WTC11 (cell line): ENCODE measurements around the gene ZNF230. TPM values are rescaled to one million over a fixed set of nuclear protein-coding genes. Genes with fewer than 3 reads are reported as not detected.

ENCODE experiments used
- ATAC-seq: fragments of 200-7000 bp; cut with Tn5 transposase; 2 replicates; pipeline ENCODE4 v1.10.0; 2021; ENCODE audit warnings: mild to moderate bottlenecking, moderate library complexity
- CTCF ChIA-PET: fragments of 300-600 bp; sonication (Branson Sonifier 250); formaldehyde crosslinking; loops from one replicate; lab custom pipeline; 2021; ENCODE audit warnings: antibody characterized with exemption; lab: Charles Lee
- POLR2A ChIA-PET: fragments of 350-600 bp; sonication (Branson Sonifier 250); formaldehyde crosslinking; loops from one replicate; lab custom pipeline; 2021; ENCODE audit warnings: antibody characterized with exemption; lab: Charles Lee
- DNase-seq: peaks from one replicate; pipeline ENCODE4 v3.0.0; 2021; ENCODE audit warnings: low spot score
- H3K27ac Mint-ChIP-seq: 2 replicates; pipeline ENCODE4 v1.8.0; 2021; ENCODE audit warnings: mixed read lengths
- H3K27me3 Mint-ChIP-seq: 2 replicates; pipeline ENCODE4 v1.8.0; 2021; ENCODE audit warnings: low read depth, mild to moderate bottlenecking, moderate library complexity, mixed read lengths
- H3K36me3 Mint-ChIP-seq: 2 replicates; pipeline ENCODE4 v1.8.0; 2021; ENCODE audit warnings: mixed read lengths
- H3K4me1 Mint-ChIP-seq: 2 replicates; pipeline ENCODE4 v1.8.0; 2022; ENCODE audit warnings: mixed read lengths
- H3K4me3 Mint-ChIP-seq: 2 replicates; pipeline ENCODE4 v1.8.0; 2021; ENCODE audit warnings: mild to moderate bottlenecking, moderate library complexity, mixed read lengths
- H3K9me3 Mint-ChIP-seq: 2 replicates; pipeline ENCODE4 v1.8.0; 2021; ENCODE audit warnings: mixed read lengths
- CDX4 ChIP-seq: fragments of 250-450 bp; sonication (Bioruptor Pico); IDR thresholded peaks from 2 replicates; pipeline ENCODE4 v1.9.0; 2021; ENCODE audit warnings: moderate library complexity, mild to moderate bottlenecking, inconsistent platforms, borderline replicate concordance
- ESRRA ChIP-seq: sonication (generic); formaldehyde crosslinking; IDR thresholded peaks from 2 replicates; pipeline ENCODE4 v1.8.1; 2022; ENCODE audit warnings: mild to moderate bottlenecking, missing genetic modification reagents, borderline replicate concordance
- GTF2I ChIP-seq: fragments of 250-450 bp; sonication (Bioruptor Pico); conservative IDR thresholded peaks from 2 replicates; pipeline ENCODE4 v1.4.0; 2021; ENCODE audit warnings: mild to moderate bottlenecking
- IRF1 ChIP-seq: sonication (generic); formaldehyde crosslinking; IDR thresholded peaks from 2 replicates; pipeline ENCODE4 v1.8.0; 2023; ENCODE audit warnings: missing genetic modification reagents
- IRF2 ChIP-seq: sonication (generic); formaldehyde crosslinking; IDR thresholded peaks from 2 replicates; pipeline ENCODE4 v1.8.0; 2022; ENCODE audit warnings: low read depth, missing genetic modification reagents, borderline replicate concordance
- NFE2L1 ChIP-seq: sonication (generic); formaldehyde crosslinking; IDR thresholded peaks from 2 replicates; pipeline ENCODE4 v1.8.1; 2023; ENCODE audit warnings: missing genetic modification reagents
- SMAD4 ChIP-seq: sonication (generic); formaldehyde crosslinking; IDR thresholded peaks from 2 replicates; pipeline ENCODE4 v1.8.0; 2022; ENCODE audit warnings: mild to moderate bottlenecking, missing genetic modification reagents
- SP1 ChIP-seq: sonication (generic); formaldehyde crosslinking; conservative IDR thresholded peaks from 2 replicates; pipeline ENCODE4 v1.8.1; 2022; ENCODE audit warnings: missing genetic modification reagents
- TEAD4 ChIP-seq: sonication (generic); formaldehyde crosslinking; IDR thresholded peaks from 2 replicates; pipeline ENCODE4 v1.8.0; 2022; ENCODE audit warnings: mild to moderate bottlenecking, missing genetic modification reagents
- USF2 ChIP-seq: sonication (generic); formaldehyde crosslinking; IDR thresholded peaks from 2 replicates; pipeline ENCODE4 v1.8.1; 2023; ENCODE audit warnings: mild to moderate bottlenecking, missing genetic modification reagents, moderate library complexity
- ZNF138 ChIP-seq: sonication (generic); formaldehyde crosslinking; conservative IDR thresholded peaks from 2 replicates; pipeline ENCODE4 v1.8.1; 2022; ENCODE audit warnings: mild to moderate bottlenecking, moderate library complexity, missing genetic modification reagents
- ZNF219 ChIP-seq: sonication (generic); formaldehyde crosslinking; IDR thresholded peaks from 2 replicates; pipeline ENCODE4 v1.8.0; 2023; ENCODE audit warnings: missing genetic modification reagents, mild to moderate bottlenecking, borderline replicate concordance
- ZNF396 ChIP-seq: fragments of 250-450 bp; sonication (Bioruptor Pico); IDR thresholded peaks from 2 replicates; pipeline ENCODE4 v1.8.0; 2021; ENCODE audit warnings: mild to moderate bottlenecking, moderate library complexity, borderline replicate concordance
- total RNA-seq: library from RNA; stranded (reverse); gene quantifications from 3 replicates; pipeline ENCODE4 v1.2.3, GENCODE V29; 2021
- TF ChIP-seq, protein P1 (sequence below): sonication (generic); formaldehyde crosslinking; conservative IDR thresholded peaks from 2 replicates; pipeline ENCODE4 v1.8.1; 2022; ENCODE audit warnings: mild to moderate bottlenecking, missing genetic modification reagents
- TF ChIP-seq, protein P2 (sequence below): fragments of 250-450 bp; sonication (Bioruptor Pico); IDR thresholded peaks from 2 replicates; pipeline ENCODE4 v2.1.2; 2022; ENCODE audit warnings: mild to moderate bottlenecking, moderate library complexity
- TF ChIP-seq, protein P3 (sequence below): sonication (generic); formaldehyde crosslinking; IDR thresholded peaks from 2 replicates; pipeline ENCODE4 v1.8.1; 2023; ENCODE audit warnings: mild to moderate bottlenecking, missing genetic modification reagents, moderate library complexity
- TF ChIP-seq, protein P4 (sequence below): sonication (generic); formaldehyde crosslinking; IDR thresholded peaks from 2 replicates; pipeline ENCODE4 v1.8.1; 2023; ENCODE audit warnings: mild to moderate bottlenecking, missing genetic modification reagents
- TF ChIP-seq, protein P5 (sequence below): fragments of 200-600 bp; IDR thresholded peaks from 2 replicates; pipeline ENCODE4 v1.8.0; 2022; ENCODE audit warnings: antibody characterized with exemption
- TF ChIP-seq, protein P6 (sequence below): sonication (generic); formaldehyde crosslinking; IDR thresholded peaks from 2 replicates; pipeline ENCODE4 v1.8.1; 2023; ENCODE audit warnings: mild to moderate bottlenecking, moderate library complexity, missing genetic modification reagents
- TF ChIP-seq, protein P7 (sequence below): sonication (generic); formaldehyde crosslinking; IDR thresholded peaks from 2 replicates; pipeline ENCODE4 v1.8.1; 2022; ENCODE audit warnings: mild to moderate bottlenecking, moderate library complexity, missing genetic modification reagents

The ZNF230 gene
- total RNA-seq, 1 experiment from 2014 or later, result 3.5 TPM

- ChIA-PET CTCF (no interaction called here), POLR2A (no interaction called here)
- ATAC-seq, result no peak
- TF ChIP-seq, protein P1, sequence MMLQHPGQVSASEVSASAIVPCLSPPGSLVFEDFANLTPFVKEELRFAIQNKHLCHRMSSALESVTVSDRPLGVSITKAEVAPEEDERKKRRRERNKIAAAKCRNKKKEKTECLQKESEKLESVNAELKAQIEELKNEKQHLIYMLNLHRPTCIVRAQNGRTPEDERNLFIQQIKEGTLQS (CRISPR knock-in tag), result no peak
- TF ChIP-seq TEAD4 (CRISPR knock-in tag) (no peak), IRF1 (no peak), GTF2I (CRISPR knock-in tag) (no peak), IRF2 (CRISPR knock-in tag) (no peak), CDX4 (CRISPR knock-in tag) (no peak), ZNF219 (CRISPR knock-in tag) (no peak), SP1 (CRISPR knock-in tag) (no peak), ZNF396 (no peak), NFE2L1 (CRISPR knock-in tag) (no peak), SMAD4 (CRISPR knock-in tag) (no peak), ZNF138 (CRISPR knock-in tag) (no peak), ESRRA (no peak), USF2 (CRISPR knock-in tag) (no peak)
- TF ChIP-seq, protein P2, sequence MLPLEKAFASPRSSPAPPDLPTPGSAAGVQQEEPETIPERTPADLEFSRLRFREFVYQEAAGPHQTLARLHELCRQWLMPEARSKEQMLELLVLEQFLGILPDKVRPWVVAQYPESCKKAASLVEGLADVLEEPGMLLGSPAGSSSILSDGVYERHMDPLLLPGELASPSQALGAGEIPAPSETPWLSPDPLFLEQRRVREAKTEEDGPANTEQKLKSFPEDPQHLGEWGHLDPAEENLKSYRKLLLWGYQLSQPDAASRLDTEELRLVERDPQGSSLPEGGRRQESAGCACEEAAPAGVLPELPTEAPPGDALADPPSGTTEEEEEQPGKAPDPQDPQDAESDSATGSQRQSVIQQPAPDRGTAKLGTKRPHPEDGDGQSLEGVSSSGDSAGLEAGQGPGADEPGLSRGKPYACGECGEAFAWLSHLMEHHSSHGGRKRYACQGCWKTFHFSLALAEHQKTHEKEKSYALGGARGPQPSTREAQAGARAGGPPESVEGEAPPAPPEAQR, result no peak
- TF ChIP-seq, protein P3, sequence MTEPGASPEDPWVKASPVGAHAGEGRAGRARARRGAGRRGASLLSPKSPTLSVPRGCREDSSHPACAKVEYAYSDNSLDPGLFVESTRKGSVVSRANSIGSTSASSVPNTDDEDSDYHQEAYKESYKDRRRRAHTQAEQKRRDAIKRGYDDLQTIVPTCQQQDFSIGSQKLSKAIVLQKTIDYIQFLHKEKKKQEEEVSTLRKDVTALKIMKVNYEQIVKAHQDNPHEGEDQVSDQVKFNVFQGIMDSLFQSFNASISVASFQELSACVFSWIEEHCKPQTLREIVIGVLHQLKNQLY (CRISPR knock-in tag), result no peak
- TF ChIP-seq, protein P4, sequence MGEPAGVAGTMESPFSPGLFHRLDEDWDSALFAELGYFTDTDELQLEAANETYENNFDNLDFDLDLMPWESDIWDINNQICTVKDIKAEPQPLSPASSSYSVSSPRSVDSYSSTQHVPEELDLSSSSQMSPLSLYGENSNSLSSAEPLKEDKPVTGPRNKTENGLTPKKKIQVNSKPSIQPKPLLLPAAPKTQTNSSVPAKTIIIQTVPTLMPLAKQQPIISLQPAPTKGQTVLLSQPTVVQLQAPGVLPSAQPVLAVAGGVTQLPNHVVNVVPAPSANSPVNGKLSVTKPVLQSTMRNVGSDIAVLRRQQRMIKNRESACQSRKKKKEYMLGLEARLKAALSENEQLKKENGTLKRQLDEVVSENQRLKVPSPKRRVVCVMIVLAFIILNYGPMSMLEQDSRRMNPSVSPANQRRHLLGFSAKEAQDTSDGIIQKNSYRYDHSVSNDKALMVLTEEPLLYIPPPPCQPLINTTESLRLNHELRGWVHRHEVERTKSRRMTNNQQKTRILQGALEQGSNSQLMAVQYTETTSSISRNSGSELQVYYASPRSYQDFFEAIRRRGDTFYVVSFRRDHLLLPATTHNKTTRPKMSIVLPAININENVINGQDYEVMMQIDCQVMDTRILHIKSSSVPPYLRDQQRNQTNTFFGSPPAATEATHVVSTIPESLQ (CRISPR knock-in tag), result no peak
- TF ChIP-seq, protein P5, sequence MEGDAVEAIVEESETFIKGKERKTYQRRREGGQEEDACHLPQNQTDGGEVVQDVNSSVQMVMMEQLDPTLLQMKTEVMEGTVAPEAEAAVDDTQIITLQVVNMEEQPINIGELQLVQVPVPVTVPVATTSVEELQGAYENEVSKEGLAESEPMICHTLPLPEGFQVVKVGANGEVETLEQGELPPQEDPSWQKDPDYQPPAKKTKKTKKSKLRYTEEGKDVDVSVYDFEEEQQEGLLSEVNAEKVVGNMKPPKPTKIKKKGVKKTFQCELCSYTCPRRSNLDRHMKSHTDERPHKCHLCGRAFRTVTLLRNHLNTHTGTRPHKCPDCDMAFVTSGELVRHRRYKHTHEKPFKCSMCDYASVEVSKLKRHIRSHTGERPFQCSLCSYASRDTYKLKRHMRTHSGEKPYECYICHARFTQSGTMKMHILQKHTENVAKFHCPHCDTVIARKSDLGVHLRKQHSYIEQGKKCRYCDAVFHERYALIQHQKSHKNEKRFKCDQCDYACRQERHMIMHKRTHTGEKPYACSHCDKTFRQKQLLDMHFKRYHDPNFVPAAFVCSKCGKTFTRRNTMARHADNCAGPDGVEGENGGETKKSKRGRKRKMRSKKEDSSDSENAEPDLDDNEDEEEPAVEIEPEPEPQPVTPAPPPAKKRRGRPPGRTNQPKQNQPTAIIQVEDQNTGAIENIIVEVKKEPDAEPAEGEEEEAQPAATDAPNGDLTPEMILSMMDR, result no peak
- TF ChIP-seq, protein P6, sequence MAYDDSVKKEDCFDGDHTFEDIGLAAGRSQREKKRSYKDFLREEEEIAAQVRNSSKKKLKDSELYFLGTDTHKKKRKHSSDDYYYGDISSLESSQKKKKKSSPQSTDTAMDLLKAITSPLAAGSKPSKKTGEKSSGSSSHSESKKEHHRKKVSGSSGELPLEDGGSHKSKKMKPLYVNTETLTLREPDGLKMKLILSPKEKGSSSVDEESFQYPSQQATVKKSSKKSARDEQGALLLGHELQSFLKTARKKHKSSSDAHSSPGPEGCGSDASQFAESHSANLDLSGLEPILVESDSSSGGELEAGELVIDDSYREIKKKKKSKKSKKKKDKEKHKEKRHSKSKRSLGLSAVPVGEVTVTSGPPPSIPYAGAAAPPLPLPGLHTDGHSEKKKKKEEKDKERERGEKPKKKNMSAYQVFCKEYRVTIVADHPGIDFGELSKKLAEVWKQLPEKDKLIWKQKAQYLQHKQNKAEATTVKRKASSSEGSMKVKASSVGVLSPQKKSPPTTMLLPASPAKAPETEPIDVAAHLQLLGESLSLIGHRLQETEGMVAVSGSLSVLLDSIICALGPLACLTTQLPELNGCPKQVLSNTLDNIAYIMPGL, result no peak
- TF ChIP-seq, protein P7, sequence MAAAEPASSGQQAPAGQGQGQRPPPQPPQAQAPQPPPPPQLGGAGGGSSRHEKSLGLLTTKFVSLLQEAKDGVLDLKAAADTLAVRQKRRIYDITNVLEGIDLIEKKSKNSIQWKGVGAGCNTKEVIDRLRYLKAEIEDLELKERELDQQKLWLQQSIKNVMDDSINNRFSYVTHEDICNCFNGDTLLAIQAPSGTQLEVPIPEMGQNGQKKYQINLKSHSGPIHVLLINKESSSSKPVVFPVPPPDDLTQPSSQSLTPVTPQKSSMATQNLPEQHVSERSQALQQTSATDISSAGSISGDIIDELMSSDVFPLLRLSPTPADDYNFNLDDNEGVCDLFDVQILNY (CRISPR knock-in tag), result no peak
- peaks cover 6% of the 10 kb centered on the region; the same call in 1 of the 2 replicates for H3K36me3 Mint-ChIP-seq
- no peak overlapping the region for H3K4me3 Mint-ChIP-seq
- DNase-seq, result no peak
- peaks cover 27% of the 10 kb centered on the region for H3K27me3 Mint-ChIP-seq
- no peak overlapping the region for H3K27ac Mint-ChIP-seq
- peaks cover 11% of the 10 kb centered on the region for H3K4me1 Mint-ChIP-seq
- H3K9me3 Mint-ChIP-seq, result peaks cover 58% of the 10 kb centered on the region
These were observed 18.5 kb downstream of the ZNF230 start for GRCh38 chr19:44021221-44021620.
